Activated CD4-positive, alpha-beta T cell treated with anti-CD3 and anti-CD28 coated beads for 48 hours (primary cell): ENCODE data around the gene PROX1.
"Not testable (repeated sequence)": the region's sequence is repeated elsewhere in the genome, so short reads cannot be mapped to it uniquely, and the experiment has no call there.

Experiments
- DNase-seq: peaks from one replicate; pipeline ENCODE4 v3.0.0-alpha.2; 2020

Gene PROX1

DNA sequence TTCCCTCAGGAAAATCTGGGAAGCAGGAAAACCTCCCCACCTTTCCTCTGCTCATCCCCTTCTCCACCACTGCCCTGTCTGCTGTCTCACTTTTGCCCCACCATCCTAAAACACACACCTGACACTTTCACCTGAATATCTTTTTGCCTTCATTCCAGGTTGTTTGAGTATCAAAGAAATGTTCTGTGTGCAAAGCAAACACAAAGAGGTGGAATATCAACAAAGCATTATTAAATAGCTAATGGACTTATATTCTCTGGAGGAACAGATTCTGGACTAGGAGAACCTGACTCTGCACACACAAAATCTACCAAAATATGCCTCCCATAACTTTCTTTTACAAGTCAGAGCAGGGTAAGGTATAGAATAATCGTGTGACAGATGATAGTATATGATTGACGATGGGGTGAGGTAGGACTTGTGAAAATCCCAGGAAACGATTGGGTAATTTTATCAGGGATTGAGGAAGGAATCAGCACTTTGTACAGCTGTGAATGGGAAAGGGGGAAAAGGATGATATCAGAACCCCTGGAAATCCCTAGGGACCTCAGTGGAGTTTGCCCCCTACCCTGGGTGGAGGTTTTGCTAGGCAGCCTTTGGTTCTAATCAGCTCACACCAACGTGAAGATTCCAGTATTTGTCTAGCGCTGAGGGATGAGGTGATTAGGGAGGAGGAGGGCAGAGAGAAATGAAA lies 87.7 kb downstream of the PROX1 start:
- DNase-seq, result no peak

- no peak for DNase-seq
Measured at GRCh38 chr1:214075999-214076707, 88.4 kb downstream of the PROX1 start.

- DNase-seq, result no peak
Measured at GRCh38 chr1:214076708-214077065, 88.9 kb downstream of the PROX1 start.

GRCh38 chr1:214078950-214079349 lies 91.2 kb downstream of the PROX1 start:
- DNase-seq, result no peak

DNA sequence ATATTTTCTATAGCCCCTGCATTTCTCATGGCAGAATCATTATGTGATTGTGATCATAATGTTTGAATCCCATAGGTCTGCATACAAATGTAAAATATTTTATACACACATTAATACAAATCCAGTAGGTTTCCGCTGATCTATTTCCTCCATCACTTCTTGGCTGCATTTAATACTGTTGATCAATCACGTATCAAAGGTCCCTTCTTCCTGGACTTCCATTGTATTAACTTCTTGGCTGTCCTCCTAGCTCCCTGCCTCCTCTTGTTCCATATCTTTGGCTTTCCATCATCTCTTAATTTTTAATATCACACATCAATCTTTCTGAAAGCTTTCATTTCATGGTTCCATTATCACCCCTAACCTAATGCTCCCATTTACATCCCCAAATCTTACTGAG lies 97.6 kb downstream of the PROX1 start:
- no peak for DNase-seq

GRCh38 chr1:214086945-214087344 lies 99.2 kb downstream of the PROX1 start:
- no peak for DNase-seq

DNA sequence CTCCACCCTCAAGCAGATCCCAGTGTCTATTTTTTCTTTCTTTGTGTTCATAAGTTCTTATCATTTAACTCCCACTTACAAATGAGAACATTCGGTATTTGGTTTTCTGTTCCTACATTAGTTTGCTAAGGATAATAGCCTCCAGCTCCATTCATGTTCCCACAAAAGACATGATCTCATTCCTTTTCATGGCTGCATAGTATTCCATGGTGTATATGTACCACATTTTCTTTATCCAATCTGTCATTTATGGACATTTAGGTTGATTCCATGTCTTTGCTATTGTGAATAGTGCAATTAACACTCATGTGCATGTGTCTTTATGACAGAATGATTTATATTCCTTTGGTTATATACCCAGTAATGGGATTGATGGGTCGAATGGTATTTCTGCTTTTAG lies 101.2 kb downstream of the PROX1 start:
- DNase-seq, result not testable (repeated sequence)
